DOHH2 (cell line): Measurements from ENCODE around the gene CCR5.

Experiments used
- H3F3A ChIP-seq: fragments of 200-600 bp; sonication (generic), shearing (Covaris generic); 2 replicates; pipeline ENCODE4 v1.6.0; 2016; ENCODE audit warnings: antibody characterized with exemption, mild to moderate bottlenecking; ENCODE audit not compliant: control insufficient read depth, insufficient read depth
- H3K27ac ChIP-seq: fragments of 200-600 bp; sonication (generic); 2 replicates; pipeline ENCODE4 v1.5.1; 2014; ENCODE audit warnings: low read depth, mild to moderate bottlenecking, low read length, moderate library complexity
- H3K27me3 ChIP-seq: fragments of 200-600 bp; sonication (generic); 2 replicates; pipeline ENCODE4 v1.6.1; 2014; ENCODE audit warnings: mild to moderate bottlenecking, low read length, mixed read lengths; ENCODE audit not compliant: control insufficient read depth
- H3K36me3 ChIP-seq: fragments of 200-600 bp; sonication (generic); 2 replicates; pipeline ENCODE4 v1.6.1; 2014; ENCODE audit warnings: mild to moderate bottlenecking, low read length, moderate library complexity, mixed read lengths; ENCODE audit not compliant: control insufficient read depth
- H3K4me1 ChIP-seq: fragments of 200-600 bp; sonication (generic); 2 replicates; pipeline ENCODE4 v1.6.1; 2014; ENCODE audit warnings: mild to moderate bottlenecking, low read length, mixed read lengths; ENCODE audit not compliant: control insufficient read depth
- H3K4me2 ChIP-seq: fragments of 200-600 bp; sonication (generic); 2 replicates; pipeline ENCODE4 v1.6.0; 2014; ENCODE audit warnings: mild to moderate bottlenecking, low read length, moderate library complexity
- H3K4me3 ChIP-seq: fragments of 200-600 bp; sonication (generic); 2 replicates; pipeline ENCODE4 v1.5.1; 2014; ENCODE audit warnings: mild to moderate bottlenecking, low read length, mixed read lengths
- H3K79me2 ChIP-seq: fragments of 200-600 bp; sonication (generic); 2 replicates; pipeline ENCODE4 v1.6.1; 2014; ENCODE audit warnings: mild to moderate bottlenecking, low read length, mixed read lengths; ENCODE audit not compliant: control insufficient read depth
- H3K9me2 ChIP-seq: fragments of 200-600 bp; sonication (generic); replicated peaks from 2 replicates; pipeline ENCODE4 v1.6.1; 2014; ENCODE audit warnings: mild to moderate bottlenecking, low read length, mixed read lengths; ENCODE audit not compliant: control insufficient read depth
- H3K9me3 ChIP-seq: fragments of 200-600 bp; sonication (generic); 2 replicates; pipeline ENCODE4 v1.6.1; 2014; ENCODE audit warnings: antibody characterized with exemption, low read length, mixed read lengths; ENCODE audit not compliant: control insufficient read depth, insufficient read depth
- H4K20me1 ChIP-seq: fragments of 200-600 bp; sonication (generic); 2 replicates; pipeline ENCODE4 v1.6.0; 2014; ENCODE audit warnings: low read depth, mild to moderate bottlenecking, antibody characterized with exemption, low read length, moderate library complexity; ENCODE audit not compliant: control insufficient read depth, insufficient read depth
- EZH2phosphoT487 ChIP-seq: fragments of 200-600 bp; sonication (generic); IDR thresholded peaks from 2 replicates; pipeline ENCODE4 v1.6.1; 2017; ENCODE audit warnings: borderline replicate concordance, mild to moderate bottlenecking, antibody characterized with exemption, low read length, moderate library complexity, mixed read lengths
- TF ChIP-seq, protein P1 (sequence below): fragments of 200-600 bp; sonication (generic); IDR thresholded peaks from one replicate; pipeline ENCODE4 v1.5.1; 2014; ENCODE audit warnings: antibody characterized with exemption, mild to moderate bottlenecking, low read depth, low read length; ENCODE audit not compliant: poor library complexity, severe bottlenecking

The CCR5 gene

DNA sequence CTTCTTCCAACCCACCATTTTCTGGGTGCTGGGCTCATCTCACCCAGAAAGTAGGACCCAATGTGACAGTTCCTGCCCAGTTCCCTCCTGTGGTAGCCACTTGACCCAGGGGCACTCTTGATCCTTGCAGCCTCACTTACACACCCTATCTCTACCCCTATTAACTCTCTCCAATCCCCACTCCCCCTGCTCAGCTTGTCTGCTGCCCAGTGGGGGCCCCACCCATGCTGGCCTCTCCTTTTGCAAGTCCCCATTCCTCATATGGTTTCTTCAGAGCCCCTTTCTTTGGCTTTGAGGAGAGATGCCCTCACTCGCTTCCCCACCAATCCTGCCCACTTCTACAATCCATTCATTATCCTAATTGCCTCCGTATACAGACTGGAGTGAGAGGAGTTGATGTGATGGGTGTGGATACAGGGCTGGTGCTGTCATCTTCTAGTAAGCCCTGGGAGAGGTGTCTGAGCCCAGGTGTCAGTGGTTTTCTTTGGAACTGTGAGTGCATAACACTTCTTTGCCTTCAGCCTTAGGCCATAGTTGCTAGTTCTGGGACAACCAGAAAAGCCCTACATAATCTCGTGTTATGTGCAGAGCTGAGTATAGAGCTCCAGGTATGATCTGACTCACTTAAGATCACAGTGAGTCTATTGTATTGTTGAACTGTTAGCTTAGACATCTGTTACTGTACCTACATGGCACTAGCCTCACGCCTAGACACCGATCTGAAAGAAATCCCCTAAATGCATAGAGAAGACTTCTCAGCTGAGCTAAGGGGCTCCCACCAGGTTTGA, 4.8 kb upstream of the CCR5 start:
- Histone ChIP-seq H3K4me1 (no peaks in the 10 kb centered on the region), H3K79me2 (no peaks in the 10 kb centered on the region), H3K27ac (no peak overlapping the region), H4K20me1 (no peaks in the 10 kb centered on the region), H3K9me3 (no peaks in the 10 kb centered on the region), H3K27me3 (peaks cover 54% of the 10 kb centered on the region), H3K36me3 (no peaks in the 10 kb centered on the region), H3K4me3 (no peak overlapping the region), H3K4me2 (no peak overlapping the region), H3F3A (no peaks in the 10 kb centered on the region), H3K9me2 (no peaks in the 10 kb centered on the region)
- TF ChIP-seq, protein P1, sequence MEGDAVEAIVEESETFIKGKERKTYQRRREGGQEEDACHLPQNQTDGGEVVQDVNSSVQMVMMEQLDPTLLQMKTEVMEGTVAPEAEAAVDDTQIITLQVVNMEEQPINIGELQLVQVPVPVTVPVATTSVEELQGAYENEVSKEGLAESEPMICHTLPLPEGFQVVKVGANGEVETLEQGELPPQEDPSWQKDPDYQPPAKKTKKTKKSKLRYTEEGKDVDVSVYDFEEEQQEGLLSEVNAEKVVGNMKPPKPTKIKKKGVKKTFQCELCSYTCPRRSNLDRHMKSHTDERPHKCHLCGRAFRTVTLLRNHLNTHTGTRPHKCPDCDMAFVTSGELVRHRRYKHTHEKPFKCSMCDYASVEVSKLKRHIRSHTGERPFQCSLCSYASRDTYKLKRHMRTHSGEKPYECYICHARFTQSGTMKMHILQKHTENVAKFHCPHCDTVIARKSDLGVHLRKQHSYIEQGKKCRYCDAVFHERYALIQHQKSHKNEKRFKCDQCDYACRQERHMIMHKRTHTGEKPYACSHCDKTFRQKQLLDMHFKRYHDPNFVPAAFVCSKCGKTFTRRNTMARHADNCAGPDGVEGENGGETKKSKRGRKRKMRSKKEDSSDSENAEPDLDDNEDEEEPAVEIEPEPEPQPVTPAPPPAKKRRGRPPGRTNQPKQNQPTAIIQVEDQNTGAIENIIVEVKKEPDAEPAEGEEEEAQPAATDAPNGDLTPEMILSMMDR: no peak
- TF ChIP-seq EZH2phosphoT487: no peak

DNA sequence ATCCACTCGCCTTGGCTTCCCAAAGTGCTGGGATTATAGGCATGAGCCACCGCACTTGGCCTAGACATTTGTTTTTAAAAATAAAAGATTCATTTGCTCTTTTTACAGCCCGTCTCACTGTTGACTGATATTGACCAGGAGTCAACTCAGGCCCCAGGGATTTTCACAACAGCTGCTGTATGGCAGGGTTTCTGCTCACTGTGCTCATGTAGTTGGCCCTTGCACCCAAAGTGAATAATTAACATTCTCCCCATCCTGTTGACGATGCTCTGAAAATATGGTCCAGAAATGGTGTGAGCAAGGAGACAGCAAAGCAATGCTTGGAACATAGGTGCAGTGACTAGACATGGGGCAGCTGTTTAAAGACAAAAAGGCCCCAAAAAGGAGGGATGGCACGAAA, 2.9 kb upstream of the CCR5 start:
- H3K27me3 ChIP-seq: peaks cover 56% of the 10 kb centered on the region

DNA sequence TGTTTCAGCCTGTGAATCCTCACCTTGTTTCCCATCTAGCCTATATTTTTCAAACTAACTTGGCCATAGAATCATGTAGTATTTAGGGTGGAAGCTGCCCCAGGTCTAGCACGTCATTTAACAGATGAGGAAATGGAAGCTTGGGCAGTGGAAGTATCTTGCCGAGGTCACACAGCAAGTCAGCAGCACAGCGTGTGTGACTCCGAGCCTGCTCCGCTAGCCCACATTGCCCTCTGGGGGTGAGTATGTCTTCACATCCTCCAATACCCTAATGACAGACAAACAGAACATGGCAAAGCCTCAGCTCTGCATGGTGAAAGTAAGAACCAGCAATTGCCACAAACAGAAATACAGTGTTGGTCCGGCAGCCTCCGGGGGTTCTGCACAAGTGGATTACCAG, 2.2 kb upstream of the CCR5 start:
- no peaks in the 10 kb centered on the region for H3F3A ChIP-seq
- no peak overlapping the region for H3K4me2 ChIP-seq
- no peaks in the 10 kb centered on the region for H3K4me1 ChIP-seq
- no peak overlapping the region for H3K27ac ChIP-seq
- no peaks in the 10 kb centered on the region for H3K36me3 ChIP-seq
- H4K20me1 ChIP-seq: no peaks in the 10 kb centered on the region
- H3K27me3 ChIP-seq: peaks cover 51% of the 10 kb centered on the region
- H3K9me3 ChIP-seq: no peaks in the 10 kb centered on the region
- TF ChIP-seq, protein P1: no peak
- TF ChIP-seq EZH2phosphoT487: no peak
- no peaks in the 10 kb centered on the region for H3K79me2 ChIP-seq
- no peak overlapping the region for H3K4me3 ChIP-seq
- no peaks in the 10 kb centered on the region for H3K9me2 ChIP-seq

More for the DNA sequence above, 2.9 kb upstream of the CCR5 start:
- Histone ChIP-seq H4K20me1 (no peaks in the 10 kb centered on the region), H3K9me2 (no peaks in the 10 kb centered on the region), H3K27ac (no peak overlapping the region), H3K36me3 (no peaks in the 10 kb centered on the region), H3F3A (no peaks in the 10 kb centered on the region), H3K79me2 (no peaks in the 10 kb centered on the region), H3K4me2 (no peak overlapping the region), H3K4me1 (no peaks in the 10 kb centered on the region), H3K9me3 (no peaks in the 10 kb centered on the region), H3K4me3 (no peak overlapping the region)
- TF ChIP-seq, protein P1: no peak
- TF ChIP-seq EZH2phosphoT487: no peak
